Right ventricle myocardium superior (tissue), 1 donor: Measurements from ENCODE around the gene TBCD. TPM values are rescaled to one million over a fixed set of nuclear protein-coding genes. Genes with fewer than 3 reads are reported as not detected.
"Not testable (repeated sequence)": the region's sequence is repeated elsewhere in the genome, so short reads cannot be mapped to it uniquely, and the experiment has no call there.

Experiments
- ATAC-seq: fragments of 200-7000 bp; cut with Tn5 transposase; one replicate; pipeline ENCODE4 v1.9.1; 2020; ENCODE audit warnings: mild to moderate bottlenecking; ENCODE audit not compliant: poor library complexity
- DNase-seq: peaks from one replicate; pipeline ENCODE4 v3.0.0-alpha.2; 2020
- intact Hi-C: fragments of 100-400 bp; cut with DNase I; formaldehyde crosslinking; loops from one replicate; pipeline ENCODE4 v1.11.2; 2022
- total RNA-seq: library from RNA; stranded (reverse); fragmentation: NEBNext Ultra II Directional; extraction: Animal tissue kit (Norgen Biotek cat#: 25700); gene quantifications from one replicate; pipeline ENCODE4 v1.2.1, GENCODE V29; 2021
- donor health status: DM: no; HTN: yes; CAD: no; lungs with severe emphysema.

Gene TBCD
- total RNA-seq, 1 donor from 2014 or later, result 45.1 TPM

DNA sequence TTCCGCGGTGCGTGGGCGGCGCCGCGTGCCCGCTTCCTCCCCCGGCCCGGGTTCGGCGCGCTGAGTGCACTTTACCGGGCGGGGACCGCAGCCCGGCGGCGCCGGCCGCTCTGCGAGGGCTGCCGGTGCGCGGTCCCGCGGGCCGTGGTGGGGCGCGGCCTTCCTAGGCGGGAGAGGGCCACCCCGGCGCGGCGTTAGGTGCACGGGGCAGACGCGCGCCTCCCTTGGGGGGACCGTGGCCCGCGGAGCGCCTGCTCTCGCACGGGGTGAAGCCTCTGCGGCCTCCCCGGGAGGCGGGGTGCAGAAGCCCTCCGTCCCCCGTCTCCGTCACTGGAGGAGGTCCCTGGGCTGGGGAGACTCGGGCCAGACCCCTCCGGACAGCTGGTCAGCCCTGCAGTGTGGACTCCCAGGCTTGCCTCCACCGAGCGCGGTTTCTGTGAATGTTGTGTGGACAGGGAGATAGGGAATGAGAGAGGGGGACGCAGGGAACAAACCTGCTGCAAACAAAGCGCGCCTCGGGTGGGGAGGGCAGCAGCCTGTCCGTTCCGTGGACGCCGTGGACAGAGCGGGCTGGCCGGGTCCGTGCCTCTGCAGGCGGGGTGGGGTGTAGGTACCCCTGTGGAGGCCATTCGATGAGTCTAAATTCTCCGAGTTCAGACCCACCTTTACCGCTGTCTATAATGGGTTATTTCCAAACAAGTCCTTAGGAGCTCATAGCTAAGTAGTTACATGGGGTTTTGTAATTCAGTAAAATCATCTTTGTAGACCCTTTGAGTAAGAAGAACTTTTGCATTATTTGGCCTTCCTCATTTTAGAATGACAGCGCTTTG, 721 bp downstream of the TBCD start:
- intact Hi-C loops, result no loop called here
- DNase-seq (peak; percentile 51), ATAC-seq (peak; percentile 2)

DNA sequence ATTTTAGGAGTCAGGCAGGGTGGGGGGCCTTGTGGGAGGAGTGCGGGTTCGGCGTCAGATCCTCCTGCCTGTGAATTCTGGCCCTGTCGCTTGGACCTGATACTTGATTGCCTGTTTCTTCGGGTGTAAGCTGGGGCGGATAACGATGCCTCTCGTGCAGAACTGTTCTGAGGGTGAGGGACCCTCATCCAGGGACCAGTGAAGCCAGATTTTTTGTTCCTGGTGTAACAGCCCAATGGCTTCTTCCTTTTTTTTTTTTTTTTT, 1.3 kb downstream of the TBCD start:
- DNase-seq (no peak), ATAC-seq (no peak)
- intact Hi-C loops, result no loop called here

DNA sequence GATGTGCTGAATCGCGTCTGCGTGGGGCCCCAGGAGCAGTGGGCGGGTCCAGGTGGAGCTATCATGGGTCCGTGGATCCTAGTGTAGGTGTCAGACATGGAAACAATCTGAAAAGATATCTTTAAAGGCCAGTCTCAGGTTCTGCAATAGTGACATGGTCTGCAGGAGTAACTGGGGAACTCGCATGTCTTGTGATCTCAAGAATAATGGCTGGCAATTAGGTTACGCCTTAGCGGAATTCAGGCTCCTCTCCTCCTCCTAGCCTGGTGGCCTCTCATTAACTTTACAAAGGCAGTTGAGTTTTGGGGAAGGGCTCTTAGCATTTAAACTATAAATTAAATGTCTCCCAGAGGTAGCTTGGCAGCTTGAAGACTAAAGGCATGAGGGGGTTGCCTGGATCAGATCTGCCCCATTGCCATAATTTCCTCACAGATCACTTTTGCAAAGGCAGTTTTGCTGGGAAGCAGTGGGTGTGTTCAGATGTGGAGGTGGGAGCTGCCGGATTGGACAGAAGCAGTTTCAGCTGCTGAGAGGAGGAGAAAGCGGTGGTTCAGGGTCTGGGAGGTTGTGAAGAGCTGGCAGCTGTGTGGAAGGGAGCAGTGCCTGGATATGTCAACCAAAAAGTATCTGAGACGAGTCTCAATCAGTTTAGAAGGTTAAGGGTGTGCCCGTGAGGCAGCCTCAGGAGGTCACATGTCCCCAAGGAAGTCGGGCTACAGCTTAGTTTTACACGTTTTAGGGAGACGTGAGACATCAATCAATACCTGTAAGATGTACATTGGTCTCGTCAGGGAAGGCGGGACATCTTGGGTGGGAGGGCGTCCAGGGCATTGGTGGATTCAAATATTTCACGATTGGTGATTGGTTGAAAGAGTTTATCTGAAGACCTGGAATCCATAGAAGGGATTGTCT, 2.7 kb downstream of the TBCD start:
- no peak for ATAC-seq
- intact Hi-C loops, result no loop called here
- DNase-seq, result no peak

DNA sequence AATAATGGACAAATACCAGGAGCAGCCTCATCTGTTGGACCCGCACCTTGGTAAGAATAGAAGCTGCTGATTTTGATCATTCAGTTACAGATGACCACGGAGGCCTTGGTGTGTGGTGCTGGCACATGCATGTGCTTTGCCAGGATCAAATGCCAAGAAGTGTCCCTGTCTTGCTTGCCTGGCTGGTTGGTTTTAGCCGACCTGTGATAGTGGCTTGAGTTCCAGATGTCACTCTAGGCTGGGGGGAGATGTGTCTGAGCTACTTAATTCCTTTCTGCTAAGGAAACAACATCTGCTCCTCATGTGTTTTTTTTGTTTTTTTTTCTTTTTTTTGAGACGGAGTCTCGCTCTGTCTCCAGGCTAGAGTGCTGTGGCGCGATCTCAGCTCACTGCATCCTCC, 4.3 kb downstream of the TBCD start:
- DNase-seq (no peak), ATAC-seq (no peak)
- intact Hi-C loops, result no loop called here

DNA sequence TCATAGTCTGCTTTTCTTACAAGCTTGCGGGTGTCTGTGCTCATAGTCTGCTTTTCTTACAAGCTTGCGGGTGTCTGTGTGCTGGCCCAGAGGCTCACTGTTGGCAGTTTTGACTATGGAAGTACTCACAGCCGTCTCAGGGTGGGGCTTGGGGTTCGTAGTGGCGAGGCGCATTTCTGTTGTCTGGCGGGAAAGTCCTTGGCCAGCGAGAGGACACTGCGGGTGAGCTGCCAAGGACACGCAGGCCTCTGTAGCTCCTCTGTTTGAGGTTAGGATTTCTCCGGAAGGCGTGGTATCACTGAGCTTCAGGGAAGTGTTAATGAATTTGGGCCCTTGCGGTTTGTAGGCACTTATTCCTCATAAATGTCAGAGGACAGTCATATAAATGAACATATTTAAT, 13.5 kb downstream of the TBCD start:
- peak; percentile 46 for ATAC-seq
- DNase-seq, result no peak
- intact Hi-C loops, result loop anchor here (10.0 kb wide), 1 partner anchor 101 kb away; no protein-coding TSS in a partner anchor

DNA sequence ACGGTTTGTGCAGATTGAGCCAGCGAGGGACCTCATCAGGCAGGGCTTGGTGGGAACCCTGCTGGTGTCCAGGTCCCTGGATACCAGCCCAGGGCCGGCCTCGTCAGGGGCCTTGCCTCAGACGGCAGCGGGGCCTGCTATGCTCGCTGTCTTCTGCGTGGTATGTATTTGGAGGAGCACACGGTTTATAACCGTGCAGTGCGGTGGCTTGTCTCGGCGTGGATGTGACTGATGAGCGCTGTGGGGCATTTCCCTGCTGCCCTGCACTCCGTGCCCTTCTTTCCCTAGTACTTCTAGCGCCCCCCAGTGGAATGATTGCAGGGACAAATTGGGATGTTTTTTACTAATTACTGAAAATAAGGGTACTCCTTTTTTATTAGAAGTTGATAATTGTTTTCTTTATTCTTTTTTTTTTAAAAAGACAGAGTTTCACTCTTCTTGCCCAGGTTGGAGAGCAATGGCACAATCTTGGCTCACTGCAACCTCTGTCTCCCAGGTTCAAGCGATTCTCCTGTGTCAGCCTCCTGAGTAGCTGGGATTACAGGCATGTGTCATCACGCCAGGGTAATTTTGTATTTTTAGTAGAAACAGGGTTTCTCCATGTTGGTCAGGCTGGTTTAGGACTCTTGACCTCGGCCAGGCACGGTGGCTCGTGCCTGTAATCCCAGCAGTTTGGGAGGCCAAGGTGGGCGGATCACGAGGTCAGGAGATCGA, 15.3 kb downstream of the TBCD start:
- ATAC-seq (peak; percentile 71), DNase-seq (peak; percentile 35)
- intact Hi-C loops, result loop anchor here (10.0 kb wide), 1 partner anchor 102 kb away; no protein-coding TSS in a partner anchor

DNA sequence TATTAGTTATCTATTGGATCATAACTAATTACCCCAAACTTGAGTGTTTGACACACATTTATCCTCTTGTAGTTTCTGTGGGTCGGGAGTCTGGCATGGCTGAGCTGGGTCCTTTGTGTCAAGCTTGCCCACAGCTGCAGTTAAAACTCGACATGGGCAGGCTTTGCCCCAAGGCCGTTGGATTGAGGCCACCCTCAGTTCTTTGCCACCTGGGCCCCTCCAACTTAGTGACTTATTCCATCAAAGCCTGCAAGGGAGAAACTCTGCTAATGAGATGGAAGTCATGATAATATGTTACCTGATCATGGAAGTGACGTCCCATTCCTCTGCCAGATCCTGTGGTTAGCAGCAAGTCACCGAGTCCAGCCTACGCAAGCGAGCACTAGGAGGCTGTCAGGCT, 17.2 kb downstream of the TBCD start:
- ATAC-seq, result no peak
- DNase-seq, result no peak
- intact Hi-C loops, result loop anchor here (10.0 kb wide), 1 partner anchor 104 kb away; no protein-coding TSS in a partner anchor

DNA sequence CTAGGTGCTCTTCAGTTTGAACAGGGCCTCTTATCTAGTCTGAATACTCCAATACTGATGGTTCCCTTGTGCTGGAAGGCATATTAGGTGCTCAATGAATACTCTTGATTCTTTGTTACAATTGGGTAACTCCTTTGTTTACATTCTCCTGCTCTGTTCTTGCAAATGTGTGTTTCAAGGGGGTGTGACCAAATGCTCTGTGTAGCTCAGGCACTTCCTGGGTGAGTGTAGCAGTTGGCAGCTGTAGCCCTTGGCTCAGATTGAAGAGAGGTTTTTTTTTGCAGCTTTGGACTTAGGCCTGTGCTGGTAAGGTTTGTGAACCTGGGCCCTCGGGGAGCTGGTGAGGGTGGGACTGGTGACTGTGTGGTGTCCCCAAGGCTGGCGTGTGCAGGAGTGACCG, 20.2 kb downstream of the TBCD start:
- no peak for DNase-seq
- intact Hi-C loops, result loop anchor here (10.0 kb wide), 1 partner anchor 417 kb away; the partner anchor contains the start of gene TEX19
- ATAC-seq, result peak; percentile 39

DNA sequence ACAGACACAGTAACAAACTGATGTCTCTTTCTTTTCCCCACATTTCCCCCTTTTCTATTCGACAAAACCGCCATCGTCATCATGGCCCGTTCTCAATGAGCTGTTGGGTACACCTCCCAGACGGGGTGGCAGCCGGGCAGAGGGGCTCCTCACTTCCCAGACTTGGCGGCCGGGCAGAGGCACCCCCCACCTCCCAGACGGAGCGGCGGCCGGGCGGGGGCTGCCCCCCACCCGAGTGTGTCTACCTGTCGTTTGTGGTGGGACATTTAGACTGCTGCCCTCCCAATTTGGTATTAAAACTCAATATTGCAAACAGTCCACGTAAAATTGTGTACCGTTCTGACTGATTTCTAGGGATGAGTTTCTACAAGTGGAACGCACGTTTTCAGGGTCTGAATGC, 22.6 kb downstream of the TBCD start:
- not testable (repeated sequence) for ATAC-seq
- DNase-seq, result peak; percentile 8
- intact Hi-C loops, result loop anchor here (10.0 kb wide), 1 partner anchor 420 kb away; the partner anchor contains the start of gene TEX19

DNA sequence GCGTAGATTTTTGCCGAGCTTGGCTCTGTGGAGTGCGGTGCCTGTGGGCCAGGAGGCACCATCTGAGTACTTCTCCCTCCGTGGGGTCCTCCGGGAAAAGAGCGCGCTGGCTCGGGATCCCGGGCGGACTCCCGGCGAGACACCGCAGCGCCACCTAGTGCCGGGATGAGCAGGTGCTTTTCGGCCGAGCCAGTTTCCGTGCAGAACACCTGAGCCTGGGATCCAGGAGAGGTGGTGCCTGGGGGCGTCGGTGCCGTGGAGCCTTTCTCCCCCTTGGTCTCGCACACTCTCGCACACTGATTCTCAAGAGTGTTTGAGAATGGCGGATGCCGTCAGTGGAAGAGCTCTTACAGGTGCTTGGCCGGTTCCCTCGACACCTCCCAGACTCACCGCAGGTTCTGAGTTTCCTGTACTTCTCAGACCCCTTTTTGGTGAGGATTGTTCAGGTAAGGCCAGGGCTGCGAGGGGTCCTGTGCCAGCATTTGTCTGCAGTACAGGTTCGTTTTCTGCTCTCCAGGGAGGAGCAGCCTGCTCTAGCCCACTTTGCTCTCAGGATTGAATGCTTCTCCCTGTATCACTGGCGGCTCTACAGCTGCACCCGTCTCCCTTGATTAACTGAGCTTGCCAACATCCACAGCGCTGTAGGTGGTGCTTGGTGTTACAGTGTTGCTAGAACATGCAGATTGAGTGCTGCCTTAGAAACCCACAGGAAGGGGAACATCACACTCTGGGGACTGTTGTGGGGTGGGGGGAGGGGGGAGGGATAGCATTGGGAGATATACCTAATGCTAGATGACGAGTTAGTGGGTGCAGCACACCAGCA, 23.3 kb downstream of the TBCD start:
- DNase-seq (peak; percentile 83), ATAC-seq (peak; percentile 74)
- intact Hi-C loops, result loop anchor here (10.0 kb wide), 1 partner anchor 420 kb away; the partner anchor contains the start of gene TEX19

DNA sequence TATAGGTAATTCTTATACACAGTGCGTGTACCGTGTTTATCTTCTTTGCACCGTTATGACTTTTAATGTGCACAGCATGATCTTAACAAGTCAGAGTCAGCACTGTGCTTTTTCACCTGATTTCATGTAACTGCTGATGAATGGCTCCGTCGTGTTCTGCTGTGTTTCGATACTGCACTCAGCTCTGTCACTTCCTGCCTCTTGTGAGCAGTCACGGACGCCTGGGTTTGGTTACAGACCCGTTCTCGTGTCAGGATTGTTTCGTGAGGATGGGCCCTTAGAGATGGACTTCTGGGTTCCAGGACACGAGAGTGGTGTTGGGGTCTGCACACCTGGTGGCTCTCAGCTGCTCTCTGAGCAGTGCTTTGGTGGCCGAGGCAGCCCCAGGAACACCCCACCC, 24.6 kb downstream of the TBCD start:
- ATAC-seq, result no peak
- intact Hi-C loops, result loop anchor here (10.0 kb wide), 1 partner anchor 422 kb away; the partner anchor contains the start of gene TEX19

DNA sequence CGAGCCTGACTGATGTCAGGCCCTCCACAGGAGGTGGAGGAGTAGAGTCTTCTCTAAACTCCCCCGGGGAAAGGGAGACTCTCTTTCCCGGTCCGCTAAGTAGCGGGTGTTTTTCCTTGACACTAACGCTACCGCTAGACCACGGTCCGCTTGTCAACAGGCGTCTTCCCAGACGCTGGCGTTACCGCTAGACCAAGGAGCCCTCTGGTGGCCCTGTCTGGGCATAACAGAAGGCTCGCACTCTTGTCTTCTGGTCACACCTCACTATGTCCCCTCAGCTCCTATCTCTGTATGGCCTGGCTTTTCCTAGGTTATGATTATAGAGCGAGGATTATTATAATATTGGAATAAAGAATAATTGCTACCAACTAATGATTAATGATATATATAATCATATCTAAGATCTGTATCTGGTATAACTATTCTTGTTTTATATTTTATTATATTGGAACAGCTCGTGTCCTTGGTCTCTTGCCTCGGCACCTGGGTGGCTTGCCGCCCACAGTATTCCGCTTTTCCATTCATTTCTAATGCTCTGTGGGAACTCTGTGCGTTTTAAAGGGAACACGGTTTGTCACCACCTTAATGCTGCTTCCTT, 26.0 kb downstream of the TBCD start:
- intact Hi-C loops, result loop anchor here (10.0 kb wide), 1 partner anchor 423 kb away; the partner anchor contains the start of gene TEX19
- ATAC-seq, result not testable (repeated sequence)
- peak; percentile 36 for DNase-seq

More for the DNA sequence above, 24.6 kb downstream of the TBCD start:
- peak; percentile 23 for DNase-seq

DNA sequence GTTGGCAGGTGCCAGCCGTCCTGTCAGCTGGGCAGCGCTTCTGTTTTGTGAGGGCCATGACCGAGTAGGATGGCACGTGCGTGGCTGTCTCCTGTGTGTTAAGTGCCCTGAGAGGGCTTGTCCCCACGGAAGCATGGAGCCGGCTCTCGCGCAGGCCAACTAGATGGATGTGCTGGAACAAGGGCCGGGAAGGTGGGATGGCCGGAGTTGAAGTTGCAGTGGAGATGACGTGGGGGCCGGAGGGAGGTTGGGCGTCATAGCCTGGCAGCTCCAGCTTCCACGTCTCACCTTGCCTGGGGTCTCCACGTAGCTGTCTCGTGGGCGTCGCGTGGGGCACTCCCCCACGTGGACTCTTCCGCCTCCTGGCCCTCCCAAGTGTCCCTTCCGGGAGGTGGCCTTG, 27.7 kb downstream of the TBCD start:
- ATAC-seq (no peak), DNase-seq (peak; percentile 38)
- intact Hi-C loops, result loop anchor here (10.0 kb wide), 1 partner anchor 425 kb away; the partner anchor contains the start of gene TEX19

DNA sequence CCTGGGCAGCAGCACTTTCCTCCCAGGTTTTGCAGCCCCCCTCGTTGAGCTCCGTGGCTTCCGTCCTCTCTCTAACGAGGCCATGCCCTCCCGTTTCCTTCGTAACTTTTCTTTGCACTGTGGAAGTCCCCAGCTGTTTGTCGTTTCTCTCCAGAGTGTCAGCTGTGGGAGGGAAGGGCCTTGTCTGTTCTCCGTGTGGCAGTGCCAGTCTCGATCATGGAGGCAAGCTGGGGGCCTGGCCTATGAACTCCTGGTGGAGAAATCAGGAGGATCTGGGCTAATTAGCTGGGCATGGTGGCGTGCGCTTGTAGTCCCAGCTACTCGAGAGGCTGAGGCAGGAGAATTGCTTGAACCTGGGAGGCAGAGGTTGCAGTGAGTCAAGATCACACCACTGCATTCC, 28.3 kb downstream of the TBCD start:
- ATAC-seq, result no peak
- intact Hi-C loops, result loop anchor here (5.0 kb wide), 1 partner anchor 132 kb away; no protein-coding TSS in a partner anchor
- peak; percentile 18 for DNase-seq

DNA sequence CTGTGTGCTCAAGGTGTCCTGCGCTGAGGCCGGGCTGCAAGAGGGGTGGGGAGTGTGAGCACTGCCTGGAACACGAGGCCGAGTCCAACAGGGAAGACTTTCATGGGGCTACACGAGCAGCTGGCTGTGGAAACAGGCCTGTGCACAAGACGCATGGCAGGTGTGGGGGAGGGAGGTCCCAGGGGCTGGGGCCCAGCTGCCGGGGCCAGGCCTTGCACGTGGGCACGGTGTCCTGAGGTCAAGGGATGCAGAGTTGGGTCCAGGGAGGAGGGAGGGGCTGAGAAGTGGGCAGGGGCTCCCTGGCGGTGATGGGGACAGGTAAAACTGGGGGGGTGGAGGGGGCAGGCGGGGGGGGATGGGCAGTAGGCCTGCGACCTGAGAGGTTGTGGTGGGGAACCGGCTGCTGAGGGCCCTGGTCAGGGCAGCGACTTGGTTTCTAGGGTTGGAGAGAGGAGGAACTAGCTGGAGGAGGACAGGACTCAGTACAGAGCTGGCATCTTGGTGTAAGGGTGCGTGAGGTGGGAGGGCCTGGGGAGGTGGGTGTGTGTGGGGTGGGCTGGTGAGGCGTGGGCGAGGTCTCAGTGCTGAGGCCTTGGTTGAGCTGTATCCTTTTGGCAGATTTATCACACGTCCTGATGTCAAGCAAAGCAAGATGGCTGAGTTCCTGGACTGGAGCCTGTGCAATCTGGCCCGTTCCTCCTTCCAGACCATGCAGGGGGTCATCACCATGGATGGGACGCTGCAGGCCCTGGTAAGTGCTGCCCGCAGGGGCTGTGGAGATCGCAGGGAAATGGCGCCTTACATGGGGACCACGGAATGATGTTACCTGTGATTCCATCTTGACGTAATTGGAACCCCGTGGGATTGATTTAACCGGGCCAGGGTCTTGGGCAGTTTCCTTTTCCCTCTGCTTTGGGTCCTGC, 29.4 kb downstream of the TBCD start:
- intact Hi-C loops, result loop anchor here (5.0 kb wide), 1 partner anchor 131 kb away; no protein-coding TSS in a partner anchor
- ATAC-seq (peak; percentile 18), DNase-seq (no peak)

DNA sequence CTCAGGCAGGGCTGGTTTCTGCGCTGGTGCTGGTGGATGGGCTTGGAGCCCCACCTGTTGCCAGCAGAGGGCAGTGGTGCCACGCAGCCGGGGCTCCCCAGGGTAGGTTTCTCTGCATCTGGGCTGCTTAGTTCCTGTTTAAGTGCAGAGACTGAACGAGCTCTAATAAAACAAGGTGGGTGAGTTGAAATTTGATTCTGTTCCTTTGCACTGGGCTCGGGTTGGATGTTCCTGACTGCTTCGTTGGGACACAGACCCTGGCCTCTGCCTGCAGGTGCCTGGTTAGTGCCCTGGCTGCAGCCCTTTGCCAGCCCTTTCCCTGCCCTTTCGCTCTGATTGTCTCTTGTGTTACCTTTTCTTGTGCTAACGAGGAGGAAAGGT, 30.0 kb downstream of the TBCD start:
- DNase-seq (peak; percentile 90), ATAC-seq (peak; percentile 98)
- intact Hi-C loops, result loop anchor here (5.0 kb wide), 1 partner anchor 130 kb away; no protein-coding TSS in a partner anchor
